HG03097 (cell line): Measurements from ENCODE around the gene ASCC3.

ENCODE experiments used
- ATAC-seq: cut with Tn5 transposase; IDR thresholded peaks from one replicate; pipeline ENCODE4 v1.9.1; 2021; ENCODE audit not compliant: unreplicated experiment, low FRiP score

The ASCC3 gene

GRCh38 chr6:100730001-100730980 lies 150.8 kb downstream of the ASCC3 start:
- ATAC-seq: no peak

GRCh38 chr6:100726666-100727065 lies 154.5 kb downstream of the ASCC3 start:
- ATAC-seq: no peak

- no peak for ATAC-seq
These were observed 156.4 kb downstream of the ASCC3 start for GRCh38 chr6:100724696-100725095.

GRCh38 chr6:100724222-100724621 lies 156.9 kb downstream of the ASCC3 start:
- ATAC-seq: no peak

- no peak for ATAC-seq
These were observed 159.9 kb downstream of the ASCC3 start for GRCh38 chr6:100721256-100721655.

- no peak for ATAC-seq
These were observed 161.0 kb downstream of the ASCC3 start for GRCh38 chr6:100719883-100720682.

GRCh38 chr6:100712997-100713396 lies 168.1 kb downstream of the ASCC3 start:
- ATAC-seq: no peak

- ATAC-seq: no peak
These were observed 174.6 kb downstream of the ASCC3 start for GRCh38 chr6:100706491-100706890.

- no peak for ATAC-seq
These were observed 176.2 kb downstream of the ASCC3 start for GRCh38 chr6:100704961-100705360.

GRCh38 chr6:100701728-100702127 lies 179.4 kb downstream of the ASCC3 start:
- no peak for ATAC-seq

GRCh38 chr6:100700009-100700408 lies 181.1 kb downstream of the ASCC3 start:
- no peak for ATAC-seq

- ATAC-seq: no peak
These were observed 185.7 kb downstream of the ASCC3 start for GRCh38 chr6:100695445-100695844.

GRCh38 chr6:100693249-100693927 lies 187.7 kb downstream of the ASCC3 start:
- no peak for ATAC-seq

GRCh38 chr6:100691972-100692371 lies 189.2 kb downstream of the ASCC3 start:
- no peak for ATAC-seq

- no peak for ATAC-seq
These were observed 194.9 kb downstream of the ASCC3 start for GRCh38 chr6:100686216-100686615.

GRCh38 chr6:100685747-100686146 lies 195.4 kb downstream of the ASCC3 start:
- no peak for ATAC-seq

- ATAC-seq: no peak
These were observed 201.0 kb downstream of the ASCC3 start for GRCh38 chr6:100680163-100680562.

GRCh38 chr6:100678027-100678426 lies 203.1 kb downstream of the ASCC3 start:
- ATAC-seq: no peak

GRCh38 chr6:100677240-100677639 lies 203.9 kb downstream of the ASCC3 start:
- no peak for ATAC-seq

GRCh38 chr6:100673641-100674040 lies 207.5 kb downstream of the ASCC3 start:
- ATAC-seq: no peak

- no peak for ATAC-seq
These were observed 209.4 kb downstream of the ASCC3 start for GRCh38 chr6:100671740-100672139.
